ENCODE data around the gene PCNT. TPM values are rescaled to one million over a fixed set of nuclear protein-coding genes. Genes with fewer than 3 reads are reported as not detected.

Gene PCNT, protein sequence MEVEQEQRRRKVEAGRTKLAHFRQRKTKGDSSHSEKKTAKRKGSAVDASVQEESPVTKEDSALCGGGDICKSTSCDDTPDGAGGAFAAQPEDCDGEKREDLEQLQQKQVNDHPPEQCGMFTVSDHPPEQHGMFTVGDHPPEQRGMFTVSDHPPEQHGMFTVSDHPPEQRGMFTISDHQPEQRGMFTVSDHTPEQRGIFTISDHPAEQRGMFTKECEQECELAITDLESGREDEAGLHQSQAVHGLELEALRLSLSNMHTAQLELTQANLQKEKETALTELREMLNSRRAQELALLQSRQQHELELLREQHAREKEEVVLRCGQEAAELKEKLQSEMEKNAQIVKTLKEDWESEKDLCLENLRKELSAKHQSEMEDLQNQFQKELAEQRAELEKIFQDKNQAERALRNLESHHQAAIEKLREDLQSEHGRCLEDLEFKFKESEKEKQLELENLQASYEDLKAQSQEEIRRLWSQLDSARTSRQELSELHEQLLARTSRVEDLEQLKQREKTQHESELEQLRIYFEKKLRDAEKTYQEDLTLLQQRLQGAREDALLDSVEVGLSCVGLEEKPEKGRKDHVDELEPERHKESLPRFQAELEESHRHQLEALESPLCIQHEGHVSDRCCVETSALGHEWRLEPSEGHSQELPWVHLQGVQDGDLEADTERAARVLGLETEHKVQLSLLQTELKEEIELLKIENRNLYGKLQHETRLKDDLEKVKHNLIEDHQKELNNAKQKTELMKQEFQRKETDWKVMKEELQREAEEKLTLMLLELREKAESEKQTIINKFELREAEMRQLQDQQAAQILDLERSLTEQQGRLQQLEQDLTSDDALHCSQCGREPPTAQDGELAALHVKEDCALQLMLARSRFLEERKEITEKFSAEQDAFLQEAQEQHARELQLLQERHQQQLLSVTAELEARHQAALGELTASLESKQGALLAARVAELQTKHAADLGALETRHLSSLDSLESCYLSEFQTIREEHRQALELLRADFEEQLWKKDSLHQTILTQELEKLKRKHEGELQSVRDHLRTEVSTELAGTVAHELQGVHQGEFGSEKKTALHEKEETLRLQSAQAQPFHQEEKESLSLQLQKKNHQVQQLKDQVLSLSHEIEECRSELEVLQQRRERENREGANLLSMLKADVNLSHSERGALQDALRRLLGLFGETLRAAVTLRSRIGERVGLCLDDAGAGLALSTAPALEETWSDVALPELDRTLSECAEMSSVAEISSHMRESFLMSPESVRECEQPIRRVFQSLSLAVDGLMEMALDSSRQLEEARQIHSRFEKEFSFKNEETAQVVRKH (N-terminal part only)
- 13.4 and 24.8 TPM in 2 replicates for total RNA-seq

DNA sequence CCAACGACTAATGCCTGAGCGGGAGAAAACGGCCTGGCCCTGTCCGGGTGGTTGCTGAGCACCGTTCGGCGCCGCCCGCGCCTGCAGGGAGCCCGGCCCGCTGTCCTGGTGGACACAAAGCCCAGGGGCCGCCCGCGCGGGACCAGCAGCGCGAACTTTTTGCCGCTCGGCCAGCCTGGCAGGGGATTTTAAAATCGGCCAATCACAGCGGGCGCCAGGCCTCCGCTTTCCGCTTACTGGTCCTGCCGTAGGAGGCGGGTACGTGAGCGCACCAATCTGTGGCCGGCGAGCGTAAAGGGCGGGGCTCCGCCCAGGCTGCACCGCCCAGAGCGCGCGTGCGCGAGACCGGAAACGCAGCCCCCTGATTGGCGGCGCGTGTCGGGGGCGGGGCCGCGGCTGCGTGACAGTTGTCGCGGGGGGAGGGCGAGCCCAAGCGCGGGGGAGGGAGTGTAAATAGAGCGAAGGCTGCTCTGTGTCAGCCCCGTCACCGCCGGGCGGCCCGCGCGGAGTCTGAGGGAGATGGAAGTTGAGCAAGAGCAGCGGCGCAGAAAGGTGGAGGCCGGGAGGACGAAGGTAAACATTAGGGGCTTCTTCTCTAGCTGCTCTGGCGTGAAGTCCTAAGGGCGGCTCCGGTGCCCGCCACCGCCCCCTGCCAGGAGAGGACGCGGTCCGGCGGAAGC is at the start of gene PCNT, which contains the start of gene C21orf58:
PCNT (plus strand) TSS at position 447 of the 680 bp plus-strand sequence; CDS start at position 520, 73 bp downstream.
C21orf58 (minus strand) TSS at position 161 of the 680 bp plus-strand sequence. CDS start 1,132 bp downstream, outside the sequence.

DNA sequence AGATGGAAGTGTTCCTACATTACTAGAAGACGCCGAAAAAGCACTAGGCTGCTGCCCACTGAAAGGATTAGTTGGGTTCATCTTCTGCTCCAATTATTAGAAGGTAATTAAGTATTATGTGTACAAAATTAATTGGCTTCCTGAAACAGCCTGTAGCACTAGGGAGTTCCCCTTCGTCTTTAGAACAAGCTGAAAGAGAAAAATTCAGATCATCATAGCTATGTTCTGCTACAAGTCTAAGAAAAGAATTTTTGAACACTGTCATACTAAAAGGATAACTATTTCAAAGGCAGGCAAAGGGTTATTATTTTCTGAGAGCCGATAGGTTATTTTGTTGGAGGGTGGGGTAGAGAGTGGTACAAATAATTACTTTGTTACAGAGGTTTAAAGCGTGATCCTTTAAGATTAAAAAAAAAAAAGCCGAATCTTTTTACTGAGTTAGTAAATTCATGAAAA is 38.7 kb upstream of the PCNT start, which contains the start of gene MCM3AP:
MCM3AP (minus strand) TSS at position 406 of the 456 bp plus-strand sequence; CDS start at position 81, 325 bp downstream.

GRCh38 chr21:46285761-46286647 is 38.0 kb upstream of the PCNT start, which contains the start of gene YBEY:
Gene YBEY (plus strand): TSS chr21:46286342. CDS start chr21:46286914, 572 bp downstream.

DNA sequence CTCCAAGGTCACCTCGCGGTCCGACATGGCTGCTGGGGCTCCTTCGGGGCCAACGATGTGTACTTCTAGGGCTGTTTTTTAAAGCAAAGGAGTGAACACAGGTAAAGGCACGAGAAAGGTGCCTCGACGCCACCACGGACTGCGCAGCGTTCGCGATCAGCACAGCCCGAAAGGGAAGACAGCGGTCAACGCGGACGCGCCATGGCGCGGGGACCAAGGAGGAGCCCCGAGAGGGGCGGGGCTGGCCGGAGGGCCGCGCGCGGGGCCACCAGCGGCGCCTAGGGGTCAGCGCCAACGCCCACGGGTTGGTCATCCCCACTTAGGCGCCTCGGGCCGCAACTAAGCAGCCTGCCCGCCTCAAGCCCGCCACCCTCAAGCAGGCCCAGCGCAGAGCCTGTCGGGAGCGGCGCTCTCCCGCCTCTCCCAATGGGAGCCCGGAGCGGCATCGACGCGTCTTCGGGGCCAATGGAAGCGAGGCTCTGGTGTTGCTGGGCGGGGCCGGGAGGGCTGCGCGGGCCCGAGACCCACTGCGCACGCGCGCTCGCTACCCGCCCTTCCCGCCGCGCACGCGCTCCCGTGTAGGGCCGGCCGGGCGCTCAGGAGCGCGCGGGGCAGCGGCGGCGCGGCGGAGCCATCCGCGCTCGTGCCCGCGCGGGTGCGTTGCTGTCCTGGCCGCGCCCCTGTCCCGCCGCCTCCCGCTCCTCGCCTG is 134.5 kb downstream of the PCNT start, which contains the start of gene DIP2A:
DIP2A (plus strand) TSS at position 577 of the 709 bp plus-strand sequence. CDS start 241 bp downstream, outside the sequence.

Other genes with a start within 250 kb of the PCNT start
- gene COL6A2, start 226.0 kb upstream of the PCNT start, total RNA-seq: 1,261 and 1,787 TPM in 2 replicates
- gene FTCD, start 168.6 kb upstream of the PCNT start, total RNA-seq: 0.30 and 0.51 TPM in 2 replicates
- gene SPATC1L, start 139.7 kb upstream of the PCNT start, total RNA-seq: 3.3 and 5.2 TPM in 2 replicates
- gene LSS, start 95.4 kb upstream of the PCNT start, total RNA-seq: 91.8 and 133 TPM in 2 replicates
- gene MCM3AP, start 38.5 kb upstream of the PCNT start, total RNA-seq: 73.0 and 129 TPM in 2 replicates
- 8.3 and 14.0 TPM in 2 replicates for gene YBEY, start 37.8 kb upstream of the PCNT start, total RNA-seq
- gene C21orf58, start 286 bp upstream of the PCNT start, total RNA-seq: 2.4 and 4.8 TPM in 2 replicates
- 17.5 and 34.0 TPM in 2 replicates for gene DIP2A, start 134.7 kb downstream of the PCNT start, total RNA-seq